Measurements from ENCODE around the gene LAMA2.
"Not testable (repeated sequence)": the region's sequence is repeated elsewhere in the genome, so short reads cannot be mapped to it uniquely, and the experiment has no call there.

The LAMA2 gene

GRCh38 chr6:129133770-129134192, 250.8 kb downstream of the LAMA2 start:
- no peak for DNase-seq

- no peak for DNase-seq
Observed at GRCh38 chr6:129134535-129134934, 251.6 kb downstream of the LAMA2 start.

- no peak for DNase-seq
Observed at GRCh38 chr6:129135451-129135850, 252.5 kb downstream of the LAMA2 start.

- no peak for DNase-seq
Observed at GRCh38 chr6:129136751-129137150, 253.8 kb downstream of the LAMA2 start.

GRCh38 chr6:129138739-129139405, 255.9 kb downstream of the LAMA2 start:
- no peak for DNase-seq

- DNase-seq, result no peak
Observed at GRCh38 chr6:129140526-129140925, 257.6 kb downstream of the LAMA2 start.

- no peak for DNase-seq
Observed at GRCh38 chr6:129141499-129141898, 258.6 kb downstream of the LAMA2 start.

- DNase-seq, result no peak
Observed at GRCh38 chr6:129146902-129147301, 264.0 kb downstream of the LAMA2 start.

- no peak for DNase-seq
Observed at GRCh38 chr6:129150507-129150906, 267.6 kb downstream of the LAMA2 start.

- DNase-seq, result no peak
Observed at GRCh38 chr6:129153257-129153656, 270.3 kb downstream of the LAMA2 start.

- DNase-seq, result not testable (repeated sequence)
Observed at GRCh38 chr6:129159242-129159641, 276.3 kb downstream of the LAMA2 start.

GRCh38 chr6:129162605-129163004, 279.7 kb downstream of the LAMA2 start:
- no peak for DNase-seq

- no peak for DNase-seq
Observed at GRCh38 chr6:129163551-129163950, 280.6 kb downstream of the LAMA2 start.

- DNase-seq, result no peak
Observed at GRCh38 chr6:129164032-129164431, 281.1 kb downstream of the LAMA2 start.

GRCh38 chr6:129172279-129172995, 289.5 kb downstream of the LAMA2 start:
- not testable (repeated sequence) for DNase-seq

- no peak for DNase-seq
Observed at GRCh38 chr6:129175066-129175465, 292.1 kb downstream of the LAMA2 start.

GRCh38 chr6:129177801-129178200, 294.9 kb downstream of the LAMA2 start:
- no peak for DNase-seq

- DNase-seq, result no peak
Observed at GRCh38 chr6:129179283-129179682, 296.3 kb downstream of the LAMA2 start.

- no peak for DNase-seq
Observed at GRCh38 chr6:129181001-129181400, 298.1 kb downstream of the LAMA2 start.

- no peak for DNase-seq
Observed at GRCh38 chr6:129183187-129183591, 300.3 kb downstream of the LAMA2 start.

GRCh38 chr6:129183681-129184301, 300.9 kb downstream of the LAMA2 start:
- no peak for DNase-seq

- DNase-seq, result no peak
Observed at GRCh38 chr6:129184324-129184723, 301.4 kb downstream of the LAMA2 start.

GRCh38 chr6:129184808-129185366, 301.9 kb downstream of the LAMA2 start:
- DNase-seq, result no peak

- DNase-seq, result no peak
Observed at GRCh38 chr6:129186988-129187387, 304.1 kb downstream of the LAMA2 start.
